ES-I3 (cell line): ENCODE data around the gene PIK3R1.
"Not testable (repeated sequence)": the region's sequence is repeated elsewhere in the genome, so short reads cannot be mapped to it uniquely, and the experiment has no call there.

Experiments used
- H3K36me3 ChIP-seq: 2 replicates; pipeline ENCODE4 v1.6.1; 2013; ENCODE audit warnings: mild to moderate bottlenecking, low read length, control low read depth, moderate library complexity; ENCODE audit not compliant: insufficient read depth
- H3K4me1 ChIP-seq: 2 replicates; pipeline ENCODE4 v1.6.1; 2013; ENCODE audit warnings: mild to moderate bottlenecking, control low read depth, low read length; ENCODE audit not compliant: insufficient read depth
- H3K9ac ChIP-seq: 2 replicates; pipeline ENCODE4 v1.6.1; 2013; ENCODE audit warnings: low read depth, mild to moderate bottlenecking, low read length, moderate library complexity
- H3K9me3 ChIP-seq: 2 replicates; pipeline ENCODE4 v1.6.1; 2013; ENCODE audit warnings: mild to moderate bottlenecking, low read length, moderate library complexity; ENCODE audit not compliant: control insufficient read depth, insufficient read depth

Gene PIK3R1

GRCh38 chr5:68225911-68226545 is 10.5 kb downstream of the PIK3R1 start:
- no peak overlapping the region for H3K9ac ChIP-seq
- no peaks in the 10 kb centered on the region for H3K4me1 ChIP-seq
- no peaks in the 10 kb centered on the region for H3K9me3 ChIP-seq
- no peaks in the 10 kb centered on the region; the same call in 1 of the 2 replicates for H3K36me3 ChIP-seq

- H3K36me3 ChIP-seq, result no peaks in the 10 kb centered on the region; the same call in 1 of the 2 replicates
- H3K9me3 ChIP-seq, result no peaks in the 10 kb centered on the region
- H3K4me1 ChIP-seq, result no peaks in the 10 kb centered on the region
- H3K9ac ChIP-seq, result no peak overlapping the region
Measured at GRCh38 chr5:68226546-68227073, 11.1 kb downstream of the PIK3R1 start.

- H3K9me3 ChIP-seq, result no peaks in the 10 kb centered on the region
- no peaks in the 10 kb centered on the region for H3K4me1 ChIP-seq
- no peaks in the 10 kb centered on the region; the same call in 1 of the 2 replicates for H3K36me3 ChIP-seq
- no peak overlapping the region for H3K9ac ChIP-seq
Measured at GRCh38 chr5:68227532-68228160, 12.1 kb downstream of the PIK3R1 start.

- no peaks in the 10 kb centered on the region for H3K9me3 ChIP-seq
- no peaks in the 10 kb centered on the region for H3K4me1 ChIP-seq
- H3K9ac ChIP-seq, result no peak overlapping the region
- no peaks in the 10 kb centered on the region; the same call in 1 of the 2 replicates for H3K36me3 ChIP-seq
Measured at GRCh38 chr5:68229416-68229815, 13.9 kb downstream of the PIK3R1 start.

- Histone ChIP-seq H3K4me1 (no peaks in the 10 kb centered on the region), H3K36me3 (no peaks in the 10 kb centered on the region; the same call in 1 of the 2 replicates), H3K9ac (no peak overlapping the region), H3K9me3 (no peaks in the 10 kb centered on the region)
Measured at GRCh38 chr5:68230285-68230684, 14.7 kb downstream of the PIK3R1 start.

- H3K9ac ChIP-seq, result no peak overlapping the region
- no peaks in the 10 kb centered on the region for H3K9me3 ChIP-seq
- H3K36me3 ChIP-seq, result no peaks in the 10 kb centered on the region; the same call in 1 of the 2 replicates
- no peaks in the 10 kb centered on the region for H3K4me1 ChIP-seq
Measured at GRCh38 chr5:68231414-68232076, 16.0 kb downstream of the PIK3R1 start.

- Histone ChIP-seq H3K9ac (no peak overlapping the region), H3K4me1 (no peaks in the 10 kb centered on the region; the same call in 1 of the 2 replicates)
Measured at GRCh38 chr5:68232277-68232676, 16.7 kb downstream of the PIK3R1 start.

GRCh38 chr5:68233075-68233474 is 17.5 kb downstream of the PIK3R1 start:
- no peaks in the 10 kb centered on the region for H3K36me3 ChIP-seq
- H3K9ac ChIP-seq, result no peak overlapping the region
- H3K4me1 ChIP-seq, result no peaks in the 10 kb centered on the region; the same call in 1 of the 2 replicates
- no peaks in the 10 kb centered on the region for H3K9me3 ChIP-seq

More at GRCh38 chr5:68232277-68232676, 16.7 kb downstream of the PIK3R1 start:
- Histone ChIP-seq H3K36me3 (no peaks in the 10 kb centered on the region), H3K9me3 (no peaks in the 10 kb centered on the region)

GRCh38 chr5:68235229-68235628 is 19.7 kb downstream of the PIK3R1 start:
- not testable (repeated sequence) for H3K36me3 ChIP-seq, H3K9ac ChIP-seq, H3K9me3 ChIP-seq, H3K4me1 ChIP-seq

- Histone ChIP-seq H3K4me1 (peaks cover 4% of the 10 kb centered on the region; the same call in 1 of the 2 replicates), H3K36me3 (no peaks in the 10 kb centered on the region), H3K9me3 (no peaks in the 10 kb centered on the region), H3K9ac (no peak overlapping the region)
Measured at GRCh38 chr5:68237715-68238114, 22.2 kb downstream of the PIK3R1 start.

- Histone ChIP-seq H3K9ac (no peak overlapping the region), H3K4me1 (peaks cover 5% of the 10 kb centered on the region; the same call in 1 of the 2 replicates), H3K36me3 (no peaks in the 10 kb centered on the region), H3K9me3 (no peaks in the 10 kb centered on the region)
Measured at GRCh38 chr5:68239487-68239886, 23.9 kb downstream of the PIK3R1 start.

GRCh38 chr5:68240202-68240601 is 24.6 kb downstream of the PIK3R1 start:
- H3K4me1 ChIP-seq, result peaks cover 10% of the 10 kb centered on the region; the same call in 1 of the 2 replicates
- no peaks in the 10 kb centered on the region for H3K9me3 ChIP-seq
- no peak overlapping the region for H3K9ac ChIP-seq
- H3K36me3 ChIP-seq, result no peaks in the 10 kb centered on the region

GRCh38 chr5:68240771-68241170 is 25.2 kb downstream of the PIK3R1 start:
- H3K9me3 ChIP-seq, result no peaks in the 10 kb centered on the region
- no peak overlapping the region for H3K9ac ChIP-seq
- H3K4me1 ChIP-seq, result peaks cover 10% of the 10 kb centered on the region; the same call in 1 of the 2 replicates
- no peaks in the 10 kb centered on the region for H3K36me3 ChIP-seq

GRCh38 chr5:68242743-68243142 is 27.2 kb downstream of the PIK3R1 start:
- no peak overlapping the region for H3K9ac ChIP-seq
- H3K36me3 ChIP-seq, result no peaks in the 10 kb centered on the region
- no peaks in the 10 kb centered on the region for H3K9me3 ChIP-seq
- peaks cover 10% of the 10 kb centered on the region; the same call in 1 of the 2 replicates for H3K4me1 ChIP-seq
